OCI-LY3 (cell line): ENCODE data around the gene NOS1.

ENCODE experiments used
- H2AFZ ChIP-seq: fragments of 200-600, 300-600 bp; shearing (Covaris generic); 2 replicates; pipeline ENCODE4 v1.6.0; 2014; ENCODE audit warnings: antibody characterized with exemption, low read depth, low read length
- H3K27ac ChIP-seq: fragments of 200-600, 300-600 bp; sonication (generic); 2 replicates; pipeline ENCODE4 v1.5.1; 2014; ENCODE audit warnings: mild to moderate bottlenecking, low read length, moderate library complexity, mixed read lengths
- H3K27me3 ChIP-seq: fragments of 200-600, 300-600 bp; sonication (generic); 2 replicates; pipeline ENCODE4 v1.6.1; 2014; ENCODE audit warnings: low read depth, low read length, mixed read lengths
- H3K36me3 ChIP-seq: fragments of 200-600, 300-600 bp; sonication (generic); replicated peaks from 2 replicates; pipeline ENCODE3; 2014; ENCODE audit warnings: low read depth, low read length, mixed read lengths
- H3K4me1 ChIP-seq: fragments of 300-600, 200-600 bp; sonication (generic); 2 replicates; pipeline ENCODE4 v1.6.1; 2014; ENCODE audit warnings: low read length, mixed read lengths
- H3K4me2 ChIP-seq: fragments of 200-600, 300-600 bp; sonication (generic); 2 replicates; pipeline ENCODE4 v1.6.1; 2014; ENCODE audit warnings: low read length, mixed read lengths
- H3K4me3 ChIP-seq: fragments of 300-600, 200-600 bp; sonication (generic); 2 replicates; pipeline ENCODE4 v1.5.1; 2014; ENCODE audit warnings: antibody characterized with exemption, mild to moderate bottlenecking, low read length, moderate library complexity
- H3K79me2 ChIP-seq: fragments of 300-600, 200-600 bp; shearing (Covaris generic); 2 replicates; pipeline ENCODE4 v1.6.1; 2014; ENCODE audit warnings: mild to moderate bottlenecking, low read length, mixed read lengths
- H3K9ac ChIP-seq: fragments of 300-600, 200-600 bp; shearing (Covaris generic); 2 replicates; pipeline ENCODE4 v1.6.0; 2014; ENCODE audit warnings: mild to moderate bottlenecking, low read length, moderate library complexity
- H3K9me3 ChIP-seq: fragments of 200-600, 300-600 bp; shearing (Covaris generic); 2 replicates; pipeline ENCODE4 v1.6.1; 2014; ENCODE audit warnings: low read length, mixed read lengths; ENCODE audit not compliant: insufficient read depth
- H4K20me1 ChIP-seq: fragments of 200-600, 300-600 bp; sonication (generic); 2 replicates; pipeline ENCODE4 v1.6.1; 2016; ENCODE audit warnings: low read length, mixed read lengths; ENCODE audit not compliant: insufficient read depth
- EZH2phosphoT487 ChIP-seq: fragments of 200-600 bp; shearing (Covaris generic); IDR thresholded peaks from 2 replicates; pipeline ENCODE4 v1.6.1; 2018; ENCODE audit warnings: antibody characterized with exemption, mixed run types, low read depth
- TF ChIP-seq, protein P1 (sequence below): fragments of 200-600, 300-600 bp; sonication (generic); IDR thresholded peaks from 2 replicates; pipeline ENCODE4 v1.5.1; 2014; ENCODE audit warnings: antibody characterized with exemption, low read length, low read depth

NOS1 gene

GRCh38 chr12:117309276-117309925 is 52.0 kb downstream of the NOS1 start:
- H3K4me2 ChIP-seq = no peak overlapping the region
- H3K27ac ChIP-seq = no peak overlapping the region
- no peak overlapping the region for H3K9ac ChIP-seq
- no peaks in the 10 kb centered on the region for H3K36me3 ChIP-seq
- TF ChIP-seq, protein P1, sequence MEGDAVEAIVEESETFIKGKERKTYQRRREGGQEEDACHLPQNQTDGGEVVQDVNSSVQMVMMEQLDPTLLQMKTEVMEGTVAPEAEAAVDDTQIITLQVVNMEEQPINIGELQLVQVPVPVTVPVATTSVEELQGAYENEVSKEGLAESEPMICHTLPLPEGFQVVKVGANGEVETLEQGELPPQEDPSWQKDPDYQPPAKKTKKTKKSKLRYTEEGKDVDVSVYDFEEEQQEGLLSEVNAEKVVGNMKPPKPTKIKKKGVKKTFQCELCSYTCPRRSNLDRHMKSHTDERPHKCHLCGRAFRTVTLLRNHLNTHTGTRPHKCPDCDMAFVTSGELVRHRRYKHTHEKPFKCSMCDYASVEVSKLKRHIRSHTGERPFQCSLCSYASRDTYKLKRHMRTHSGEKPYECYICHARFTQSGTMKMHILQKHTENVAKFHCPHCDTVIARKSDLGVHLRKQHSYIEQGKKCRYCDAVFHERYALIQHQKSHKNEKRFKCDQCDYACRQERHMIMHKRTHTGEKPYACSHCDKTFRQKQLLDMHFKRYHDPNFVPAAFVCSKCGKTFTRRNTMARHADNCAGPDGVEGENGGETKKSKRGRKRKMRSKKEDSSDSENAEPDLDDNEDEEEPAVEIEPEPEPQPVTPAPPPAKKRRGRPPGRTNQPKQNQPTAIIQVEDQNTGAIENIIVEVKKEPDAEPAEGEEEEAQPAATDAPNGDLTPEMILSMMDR = no peak
- TF ChIP-seq EZH2phosphoT487 = no peak
- H3K27me3 ChIP-seq = no peaks in the 10 kb centered on the region
- H3K4me1 ChIP-seq = no peaks in the 10 kb centered on the region
- H3K79me2 ChIP-seq = no peaks in the 10 kb centered on the region
- no peaks in the 10 kb centered on the region for H3K9me3 ChIP-seq
- H2AFZ ChIP-seq = no peak overlapping the region
- H3K4me3 ChIP-seq = no peak overlapping the region
- H4K20me1 ChIP-seq = no peaks in the 10 kb centered on the region

GRCh38 chr12:117300174-117300573 is 61.3 kb downstream of the NOS1 start:
- no peak overlapping the region for H3K4me2 ChIP-seq
- no peaks in the 10 kb centered on the region for H3K9me3 ChIP-seq
- TF ChIP-seq, protein P1 = no peak
- TF ChIP-seq EZH2phosphoT487 = no peak
- no peak overlapping the region for H3K4me3 ChIP-seq
- no peaks in the 10 kb centered on the region for H4K20me1 ChIP-seq
- no peaks in the 10 kb centered on the region for H3K36me3 ChIP-seq
- H3K79me2 ChIP-seq = no peaks in the 10 kb centered on the region
- no peak overlapping the region for H3K27ac ChIP-seq
- H3K9ac ChIP-seq = no peak overlapping the region
- H3K27me3 ChIP-seq = no peaks in the 10 kb centered on the region
- H3K4me1 ChIP-seq = no peaks in the 10 kb centered on the region
- no peak overlapping the region for H2AFZ ChIP-seq

GRCh38 chr12:117298648-117299225 is 62.7 kb downstream of the NOS1 start:
- Histone ChIP-seq H3K9ac (no peak overlapping the region), H2AFZ (no peak overlapping the region), H3K9me3 (no peaks in the 10 kb centered on the region), H3K4me2 (no peak overlapping the region), H3K36me3 (no peaks in the 10 kb centered on the region), H3K27me3 (peaks cover 12% of the 10 kb centered on the region; the same call in 1 of the 2 replicates), H4K20me1 (no peaks in the 10 kb centered on the region), H3K79me2 (no peaks in the 10 kb centered on the region), H3K27ac (no peak overlapping the region), H3K4me3 (no peak overlapping the region), H3K4me1 (no peaks in the 10 kb centered on the region)
- TF ChIP-seq, protein P1 = no peak
- TF ChIP-seq EZH2phosphoT487 = no peak

GRCh38 chr12:117298191-117298590 is 63.2 kb downstream of the NOS1 start:
- Histone ChIP-seq H3K4me1 (no peaks in the 10 kb centered on the region), H3K27ac (no peak overlapping the region), H3K79me2 (no peaks in the 10 kb centered on the region), H3K4me3 (no peak overlapping the region), H3K36me3 (no peaks in the 10 kb centered on the region), H3K4me2 (no peak overlapping the region), H3K9ac (no peak overlapping the region), H4K20me1 (no peaks in the 10 kb centered on the region), H2AFZ (no peak overlapping the region), H3K9me3 (no peaks in the 10 kb centered on the region), H3K27me3 (peaks cover 13% of the 10 kb centered on the region; the same call in 1 of the 2 replicates)
- no peak for TF ChIP-seq EZH2phosphoT487
- TF ChIP-seq, protein P1 = no peak
